Parathyroid adenoma (tissue), 2 donors: ENCODE data around the gene GSDME.

ENCODE experiments used
- H2AFZ ChIP-seq: fragments of 300-600 bp; sonication (generic); one replicate; pipeline ENCODE4 v1.7.0; 2017; ENCODE audit warnings: antibody characterized with exemption, mild to moderate bottlenecking
- H3K27ac ChIP-seq: fragments of 300-600 bp; sonication (generic); one replicate; pipeline ENCODE4 v1.7.0; 2017
- H3K27me3 ChIP-seq: fragments of 300-600 bp; sonication (generic); one replicate; pipeline ENCODE4 v1.7.0; 2017; ENCODE audit warnings: low read length; ENCODE audit not compliant: control insufficient read depth, insufficient read depth
- H3K36me3 ChIP-seq: fragments of 300-600 bp; sonication (generic); one replicate; pipeline ENCODE4 v1.7.0; 2017; ENCODE audit warnings: low read length; ENCODE audit not compliant: control insufficient read depth, insufficient read depth
- H3K4me1 ChIP-seq: fragments of 300-600 bp; sonication (generic); one replicate; pipeline ENCODE4 v1.7.0; 2017; ENCODE audit warnings: control low read depth
- H3K4me2 ChIP-seq: fragments of 300-600 bp; sonication (generic); one replicate; pipeline ENCODE4 v1.7.0; 2017; ENCODE audit warnings: low read length
- H3K4me3 ChIP-seq: fragments of 300-600 bp; sonication (generic); one replicate; pipeline ENCODE4 v1.7.0; 2017; ENCODE audit warnings: low read depth, low read length
- H3K79me2 ChIP-seq: fragments of 300-600 bp; sonication (generic); one replicate; pipeline ENCODE4 v1.7.0; 2017; ENCODE audit warnings: control low read depth
- H3K9ac ChIP-seq: fragments of 300-600 bp; sonication (generic); one replicate; pipeline ENCODE4 v1.7.0; 2017; ENCODE audit warnings: mild to moderate bottlenecking
- H3K9me3 ChIP-seq: fragments of 300-600 bp; sonication (generic); one replicate; pipeline ENCODE4 v1.7.0; 2017; ENCODE audit warnings: low read length; ENCODE audit not compliant: control insufficient read depth
- TF ChIP-seq, protein P1 (sequence below): fragments of 300-600 bp; sonication (generic); IDR thresholded peaks from one replicate; pipeline ENCODE4 v1.7.0; 2017; ENCODE audit warnings: antibody characterized with exemption, mild to moderate bottlenecking
- donor health status: primary hyperparathyroidism.

The GSDME gene

DNA sequence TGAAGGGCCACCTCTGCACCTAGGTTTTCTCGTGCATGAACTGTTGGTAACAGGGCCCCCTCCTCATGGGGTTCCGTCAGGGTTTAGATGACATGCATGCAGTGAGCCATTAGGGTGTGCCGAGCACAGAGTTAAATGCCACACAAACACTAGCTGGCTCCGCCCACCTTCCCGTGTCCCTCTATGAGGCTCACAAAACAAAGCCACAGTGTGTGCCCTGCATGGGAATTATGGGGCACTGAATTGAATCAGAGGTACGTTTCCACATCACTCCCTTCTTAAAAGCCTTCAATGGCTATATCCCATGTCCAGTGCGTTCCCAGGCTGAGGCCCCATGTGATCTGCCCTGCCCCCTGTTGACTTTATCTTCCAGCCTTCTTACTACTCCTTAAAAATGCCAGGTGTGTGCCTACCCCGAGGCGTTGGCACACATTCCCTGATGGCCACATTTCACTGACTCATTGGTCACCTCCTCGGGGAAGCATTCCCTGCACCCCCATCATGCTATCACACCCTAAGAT is 35.7 kb downstream of the GSDME start:
- no peak overlapping the region for H3K9ac ChIP-seq
- H3K36me3 ChIP-seq: no peaks in the 10 kb centered on the region
- no peak overlapping the region for H3K4me3 ChIP-seq
- H3K9me3 ChIP-seq: no peaks in the 10 kb centered on the region
- H3K27me3 ChIP-seq: no peaks in the 10 kb centered on the region
- H3K4me1 ChIP-seq: peaks cover 4% of the 10 kb centered on the region
- no peak overlapping the region for H3K4me2 ChIP-seq
- TF ChIP-seq, protein P1, sequence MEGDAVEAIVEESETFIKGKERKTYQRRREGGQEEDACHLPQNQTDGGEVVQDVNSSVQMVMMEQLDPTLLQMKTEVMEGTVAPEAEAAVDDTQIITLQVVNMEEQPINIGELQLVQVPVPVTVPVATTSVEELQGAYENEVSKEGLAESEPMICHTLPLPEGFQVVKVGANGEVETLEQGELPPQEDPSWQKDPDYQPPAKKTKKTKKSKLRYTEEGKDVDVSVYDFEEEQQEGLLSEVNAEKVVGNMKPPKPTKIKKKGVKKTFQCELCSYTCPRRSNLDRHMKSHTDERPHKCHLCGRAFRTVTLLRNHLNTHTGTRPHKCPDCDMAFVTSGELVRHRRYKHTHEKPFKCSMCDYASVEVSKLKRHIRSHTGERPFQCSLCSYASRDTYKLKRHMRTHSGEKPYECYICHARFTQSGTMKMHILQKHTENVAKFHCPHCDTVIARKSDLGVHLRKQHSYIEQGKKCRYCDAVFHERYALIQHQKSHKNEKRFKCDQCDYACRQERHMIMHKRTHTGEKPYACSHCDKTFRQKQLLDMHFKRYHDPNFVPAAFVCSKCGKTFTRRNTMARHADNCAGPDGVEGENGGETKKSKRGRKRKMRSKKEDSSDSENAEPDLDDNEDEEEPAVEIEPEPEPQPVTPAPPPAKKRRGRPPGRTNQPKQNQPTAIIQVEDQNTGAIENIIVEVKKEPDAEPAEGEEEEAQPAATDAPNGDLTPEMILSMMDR: no peak
- H2AFZ ChIP-seq: no peak overlapping the region
- no peaks in the 10 kb centered on the region for H3K79me2 ChIP-seq
- H3K27ac ChIP-seq: no peak overlapping the region

DNA sequence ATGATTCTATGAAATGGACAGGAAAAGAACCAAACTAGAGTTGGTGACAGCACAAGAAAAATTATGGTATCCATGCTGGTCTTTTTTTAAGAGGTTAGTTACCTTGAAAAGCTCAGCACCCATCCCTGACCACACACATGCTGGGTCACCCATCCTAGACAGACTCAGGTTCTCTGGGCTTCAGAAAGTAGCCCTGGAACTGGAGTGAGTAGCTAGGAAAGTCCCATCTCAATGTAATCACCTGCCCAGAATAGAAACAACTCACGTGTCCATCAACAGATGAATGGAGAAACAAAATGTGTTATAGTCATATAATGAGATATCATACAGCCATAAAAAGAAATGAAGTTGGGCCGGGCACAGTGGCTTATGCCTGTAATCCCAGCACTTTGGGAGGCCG is 37.0 kb downstream of the GSDME start:
- Histone ChIP-seq H3K27me3 (no peaks in the 10 kb centered on the region), H3K4me1 (peaks cover 4% of the 10 kb centered on the region), H3K4me3 (no peak overlapping the region), H2AFZ (no peak overlapping the region), H3K79me2 (no peaks in the 10 kb centered on the region), H3K9me3 (no peaks in the 10 kb centered on the region), H3K36me3 (no peaks in the 10 kb centered on the region), H3K9ac (no peak overlapping the region), H3K4me2 (no peak overlapping the region), H3K27ac (no peak overlapping the region)
- TF ChIP-seq, protein P1: no peak

DNA sequence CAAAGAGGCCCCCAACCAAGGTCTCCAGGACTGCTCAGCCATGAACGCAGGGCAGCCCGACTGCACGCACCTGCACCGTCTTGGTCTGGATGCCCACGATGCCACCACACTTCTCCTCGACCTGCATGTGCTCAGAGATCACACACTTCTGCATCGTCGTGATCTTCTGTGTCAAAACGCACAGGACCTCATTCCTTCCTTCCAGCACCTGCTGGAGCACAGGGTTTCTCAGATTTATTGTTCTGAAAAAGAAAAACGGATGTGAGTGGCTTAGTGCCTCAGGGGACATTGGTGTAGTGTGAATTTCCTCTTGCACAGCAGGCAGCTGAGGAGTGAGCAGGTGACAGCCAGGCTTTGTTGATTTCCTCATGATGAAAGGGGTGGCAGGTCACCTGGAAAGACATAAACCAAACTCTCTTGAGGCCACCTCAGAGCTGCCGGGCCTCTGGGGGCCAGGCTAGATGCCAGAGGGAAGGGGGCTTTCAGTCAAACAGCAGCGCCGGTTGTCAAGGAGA is 38.2 kb downstream of the GSDME start:
- H3K79me2 ChIP-seq: no peaks in the 10 kb centered on the region
- no peak overlapping the region for H3K27ac ChIP-seq
- peaks cover 4% of the 10 kb centered on the region for H3K4me1 ChIP-seq
- no peak overlapping the region for H3K4me2 ChIP-seq
- no peaks in the 10 kb centered on the region for H3K9me3 ChIP-seq
- H2AFZ ChIP-seq: no peak overlapping the region
- no peak overlapping the region for H3K4me3 ChIP-seq
- H3K27me3 ChIP-seq: no peaks in the 10 kb centered on the region
- no peak overlapping the region for H3K9ac ChIP-seq
- no peaks in the 10 kb centered on the region for H3K36me3 ChIP-seq
- TF ChIP-seq, protein P1: no peak

DNA sequence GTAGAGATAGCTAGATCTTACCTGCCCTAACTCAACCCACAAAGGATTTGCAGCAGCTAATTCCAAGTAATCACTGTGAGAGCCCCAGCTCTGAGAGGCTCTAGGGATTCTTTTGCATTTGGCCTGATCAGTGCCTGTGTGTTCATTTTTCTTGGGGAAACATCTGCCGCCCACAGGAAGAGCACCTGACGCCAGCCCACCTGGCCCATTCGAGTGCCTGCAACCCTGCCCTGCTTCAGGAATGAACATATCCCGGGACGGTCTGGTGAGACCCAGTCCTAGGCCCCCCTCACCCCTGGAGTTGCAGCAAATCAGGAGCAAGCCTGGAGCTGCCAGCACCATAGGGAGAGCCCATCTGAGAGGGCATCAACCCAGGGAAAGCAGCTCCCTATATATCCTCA is 38.8 kb downstream of the GSDME start:
- no peaks in the 10 kb centered on the region for H3K27me3 ChIP-seq
- TF ChIP-seq, protein P1: no peak
- no peaks in the 10 kb centered on the region for H3K9me3 ChIP-seq
- H3K4me2 ChIP-seq: no peak overlapping the region
- H2AFZ ChIP-seq: no peak overlapping the region
- H3K27ac ChIP-seq: no peak overlapping the region
- H3K4me3 ChIP-seq: no peak overlapping the region
- peaks cover 4% of the 10 kb centered on the region for H3K4me1 ChIP-seq
- H3K79me2 ChIP-seq: no peaks in the 10 kb centered on the region
- no peak overlapping the region for H3K9ac ChIP-seq
- H3K36me3 ChIP-seq: no peaks in the 10 kb centered on the region

DNA sequence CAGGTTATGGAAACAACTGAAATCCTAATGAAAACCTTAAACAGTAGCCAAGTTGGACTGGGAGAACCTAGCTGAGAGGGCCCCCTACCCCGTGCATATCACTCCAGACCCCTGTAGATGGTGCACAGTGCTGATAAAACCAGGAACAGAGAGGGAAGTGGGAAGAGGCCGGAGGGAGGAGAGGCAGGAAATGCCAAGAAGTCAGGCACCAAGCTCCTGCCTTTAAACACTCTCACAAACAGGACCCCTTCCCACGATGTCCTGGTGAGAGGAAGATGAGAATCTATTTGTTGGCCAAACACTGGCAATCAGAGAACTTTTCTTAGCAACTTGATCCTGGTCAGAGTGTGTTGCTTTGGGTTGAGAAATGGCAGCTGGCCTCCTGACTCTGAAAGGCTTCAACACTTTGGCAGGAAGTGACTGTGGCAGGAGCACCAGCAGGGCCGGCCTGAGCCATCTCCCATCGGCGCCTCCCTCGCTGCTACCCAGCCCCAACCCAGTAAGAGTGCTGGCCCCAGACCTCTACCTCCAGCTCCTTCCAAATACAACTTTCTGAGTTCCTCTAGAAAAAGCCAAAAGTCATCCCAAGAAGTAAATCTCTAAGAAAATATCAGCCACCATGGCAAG is 39.5 kb downstream of the GSDME start:
- H3K79me2 ChIP-seq: no peaks in the 10 kb centered on the region
- H3K4me3 ChIP-seq: no peak overlapping the region
- no peak overlapping the region for H3K9ac ChIP-seq
- H3K27me3 ChIP-seq: no peaks in the 10 kb centered on the region
- H3K36me3 ChIP-seq: no peaks in the 10 kb centered on the region
- TF ChIP-seq, protein P1: no peak
- no peaks in the 10 kb centered on the region for H3K9me3 ChIP-seq
- no peak overlapping the region for H3K4me2 ChIP-seq
- no peak overlapping the region for H2AFZ ChIP-seq
- H3K4me1 ChIP-seq: peaks cover 3% of the 10 kb centered on the region
- H3K27ac ChIP-seq: no peak overlapping the region
